SK-N-SH (cell line): ENCODE results near the gene ARHGAP25. TPM values are rescaled to one million over a fixed set of nuclear protein-coding genes. Genes with fewer than 3 reads are reported as not detected.

Experiments
- CTCF ChIA-PET: fragments of 300-600, 350-600 bp; formaldehyde crosslinking; extraction: SDS; loops from one replicate; lab custom pipeline; 2021; lab: Yijun Ruan, JAX
- POLR2A ChIA-PET: fragments of 350-600 bp; sonication (Branson Sonifier 250); formaldehyde crosslinking; extraction: SDS; loops from one replicate; lab custom pipeline; 2020; ENCODE audit warnings: antibody characterized with exemption, inconsistent platforms; lab: Yijun Ruan, JAX
- DNase-seq: peaks from one replicate; pipeline ENCODE4 v3.0.0; 2012
- H2AFZ ChIP-seq: fragments of 200-600 bp; sonication (generic); 2 replicates; pipeline ENCODE4 v1.8.1; 2016; ENCODE audit warnings: antibody characterized with exemption, mild to moderate bottlenecking, low read depth
- H3F3A ChIP-seq: fragments of 200-600 bp; sonication (generic); replicated peaks from 2 replicates; pipeline ENCODE3; 2016; ENCODE audit warnings: antibody characterized with exemption, mild to moderate bottlenecking; ENCODE audit not compliant: insufficient read depth
- H3K27ac ChIP-seq, 2 experiments: fragments of 200-500 bp in 1 of 2; fragments of 200-600 bp in 1 of 2; sonication (Bioruptor generic) in 1 of 2; sonication (generic), shearing (Covaris generic) in 1 of 2; 2 replicates each; pipeline versions ENCODE4 v1.5.1 to v1.6.1; 2014 to 2016; ENCODE audit warnings: low read depth in 2 of 2, inconsistent platforms in 1 of 2, low read length in 1 of 2, mild to moderate bottlenecking in 1 of 2, mixed read lengths in 1 of 2
- H3K27me3 ChIP-seq: fragments of 200-600 bp; sonication (generic), shearing (Covaris generic); 2 replicates; pipeline ENCODE4 v1.6.1; 2016; ENCODE audit warnings: mixed run types; ENCODE audit not compliant: insufficient read depth
- H3K36me3 ChIP-seq, 2 experiments: fragments of 200-500 bp in 1 of 2; fragments of 200-600 bp in 1 of 2; sonication (Bioruptor generic) in 1 of 2; sonication (generic) in 1 of 2; replicated peaks in 1 of 2; 2 replicates each; pipeline versions ENCODE3 to v1.5.1; 2014 to 2016; ENCODE audit warnings: low read length in 1 of 2, mild to moderate bottlenecking in 1 of 2; ENCODE audit not compliant: insufficient read depth in 2 of 2, control insufficient read depth in 1 of 2
- H3K4me1 ChIP-seq, 2 experiments: fragments of 200-500 bp in 1 of 2; fragments of 200-600 bp in 1 of 2; sonication (Bioruptor generic) in 1 of 2; sonication (generic), shearing (Covaris generic) in 1 of 2; 2 replicates each; pipeline versions ENCODE4 v1.5.1 to v1.6.1; 2014 to 2016; ENCODE audit warnings: low read depth in 1 of 2, low read length in 1 of 2, mixed run types in 1 of 2; ENCODE audit not compliant: insufficient read depth in 2 of 2, control insufficient read depth in 1 of 2
- H3K4me2 ChIP-seq: fragments of 200-600 bp; sonication (generic), shearing (Covaris generic); 2 replicates; pipeline ENCODE4 v1.6.1; 2017; ENCODE audit warnings: mixed run types
- H3K4me3 ChIP-seq, 2 experiments: fragments of 200-500 bp in 1 of 2; fragments of 200-600 bp in 1 of 2; sonication (Bioruptor generic) in 1 of 2; sonication (generic), shearing (Covaris generic) in 1 of 2; 2 replicates each; pipeline versions ENCODE4 v1.5.1 to v1.8.1; 2014 to 2016; ENCODE audit warnings: low read depth in 2 of 2, inconsistent platforms in 1 of 2, low read length in 1 of 2, mild to moderate bottlenecking in 1 of 2, mixed read lengths in 1 of 2, moderate library complexity in 1 of 2
- H3K79me2 ChIP-seq: fragments of 200-600 bp; sonication (generic); 2 replicates; pipeline ENCODE4 v1.8.1; 2017; ENCODE audit warnings: mild to moderate bottlenecking; ENCODE audit not compliant: insufficient read depth
- H3K9ac ChIP-seq: fragments of 200-600 bp; sonication (generic); 2 replicates; pipeline ENCODE4 v1.6.1; 2017; ENCODE audit warnings: mixed run types
- H3K9me2 ChIP-seq: fragments of 200-600 bp; sonication (generic); 2 replicates; pipeline ENCODE4 v1.6.1; 2017; ENCODE audit warnings: mixed run types
- H3K9me3 ChIP-seq: fragments of 200-600 bp; sonication (generic); 2 replicates; pipeline ENCODE4 v1.6.1; 2017; ENCODE audit warnings: mixed run types, mild to moderate bottlenecking, moderate library complexity
- H4K20me1 ChIP-seq: fragments of 200-600 bp; sonication (generic); 2 replicates; pipeline ENCODE4 v1.6.1; 2017; ENCODE audit warnings: mild to moderate bottlenecking, mixed run types; ENCODE audit not compliant: insufficient read depth
- CHD2 ChIP-seq: fragments of 150-350 bp; IDR thresholded peaks from 2 replicates; pipeline ENCODE4 v1.6.1; 2018; ENCODE audit warnings: low read length; ENCODE audit not compliant: partially characterized antibody
- CTCF ChIP-seq: fragments of 200-600 bp; sonication (generic); IDR thresholded peaks from 2 replicates; pipeline ENCODE4 v1.6.1; 2017; ENCODE audit warnings: antibody characterized with exemption, mild to moderate bottlenecking, moderate library complexity
- IRF3 ChIP-seq: fragments of 150-350 bp; IDR thresholded peaks from 2 replicates; pipeline ENCODE4 v1.6.1; 2016; ENCODE audit warnings: mild to moderate bottlenecking, low read depth, low read length
- NFIC ChIP-seq: IDR thresholded peaks from 2 replicates; pipeline ENCODE4 v1.4.0; 2012; ENCODE audit warnings: borderline replicate concordance
- REST ChIP-seq: IDR thresholded peaks from 2 replicates; pipeline ENCODE4 v1.6.1; 2012; ENCODE audit warnings: mild to moderate bottlenecking, low read depth, low read length, moderate library complexity
- RFX5 ChIP-seq: IDR thresholded peaks from 2 replicates; pipeline ENCODE4 v1.6.1; 2012; ENCODE audit warnings: mild to moderate bottlenecking, improper control_type of control experiment, low read length
- SIN3A ChIP-seq: IDR thresholded peaks from 2 replicates; pipeline ENCODE4 v1.6.1; 2012; ENCODE audit warnings: low read depth, mild to moderate bottlenecking, low read length, moderate library complexity, borderline replicate concordance
- YY1 ChIP-seq: IDR thresholded peaks from 2 replicates; pipeline ENCODE4 v1.4.0; 2012; ENCODE audit warnings: low read depth, mild to moderate bottlenecking
- WGBS: methylation state at CpG from one replicate; pipeline ENCODE4 v1.1.6; 2017; ENCODE audit warnings: low lambda C conversion rate; 5-methylcytosine and 5-hydroxymethylcytosine counted together
- polyA plus RNA-seq, 3 experiments: library from polyadenylated mRNA; depleted of rRNA; stranded (reverse); fragments of >200 nt; gene quantifications; 2 replicates each; pipeline ENCODE4 v1.2.3, GENCODE V29; 2012

The ARHGAP25 gene
- polyA plus RNA-seq, 1 of the 3 experiments (the other 2 are of a cell fraction): not detected

GRCh38 chr2:68857202-68857845 is 122.7 kb downstream of the ARHGAP25 start:
- Histone ChIP-seq H4K20me1 (no peaks in the 10 kb centered on the region), H3K9ac (no peak overlapping the region), H3K4me2 (no peak overlapping the region), H3K79me2 (no peaks in the 10 kb centered on the region), H2AFZ (no peak overlapping the region), H3K36me3 (no peaks in the 10 kb centered on the region), H3F3A (no peaks in the 10 kb centered on the region), H3K9me3 (no peaks in the 10 kb centered on the region), H3K4me3 (no peak overlapping the region), H3K27me3 (peaks cover 5% of the 10 kb centered on the region; the same call in 1 of the 2 replicates), H3K9me2 (no peaks in the 10 kb centered on the region), H3K27ac (no peak overlapping the region), H3K4me1 (peaks cover 0 to 5% of the 10 kb centered on the region in 2 experiments; a peak in 1 of 4 replicates)
- ChIA-PET CTCF (interaction anchor here (0.9 to 2.1 kb wide), 3 partner anchors 10 to 53 kb away, joined by 3 to 7 read pairs (median 5); no protein-coding TSS in a partner anchor), POLR2A (no interaction called here)
- no peak for DNase-seq
- no peak for TF ChIP-seq YY1
- no peak for TF ChIP-seq CHD2
- TF ChIP-seq CTCF: no peak
- no peak for TF ChIP-seq RFX5
- 41% methylated on average over 3 of the region's 3 CpGs for WGBS

DNA sequence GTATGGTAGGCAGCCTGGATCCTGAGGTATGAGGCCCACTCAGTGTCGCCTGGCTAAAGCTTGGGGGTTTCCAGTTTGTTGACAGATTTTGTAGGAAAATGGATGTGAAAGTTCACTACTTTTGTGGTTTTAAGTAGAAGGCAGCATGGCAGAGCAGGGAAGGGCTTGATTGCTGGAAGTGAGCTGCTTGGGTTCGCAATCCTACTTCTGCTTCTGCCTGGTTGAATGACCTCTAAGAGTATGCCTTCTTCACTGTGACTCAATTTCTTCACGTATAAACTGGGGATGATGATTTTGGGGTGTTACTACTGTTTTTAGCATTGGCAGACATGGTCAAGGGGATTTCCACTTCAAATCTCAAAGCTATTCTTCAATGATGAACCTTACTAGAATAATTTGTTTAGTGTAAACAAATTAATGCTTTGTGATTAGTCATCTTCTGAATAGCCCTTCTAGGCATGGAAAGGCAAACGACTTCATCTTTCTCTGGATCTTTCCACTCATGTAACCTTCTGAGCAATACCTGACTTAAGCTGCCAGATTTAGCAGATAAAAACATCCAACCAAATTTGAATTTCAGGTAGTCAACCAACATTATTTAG is 123.3 kb downstream of the ARHGAP25 start:
- POLR2A ChIA-PET: no interaction called here
- Histone ChIP-seq H3K9ac (no peak overlapping the region), H3K27ac (no peak overlapping the region), H3K9me3 (no peaks in the 10 kb centered on the region), H3K9me2 (no peaks in the 10 kb centered on the region), H2AFZ (no peak overlapping the region), H3F3A (no peaks in the 10 kb centered on the region), H3K4me2 (no peak overlapping the region), H4K20me1 (no peaks in the 10 kb centered on the region), H3K27me3 (peaks cover 5% of the 10 kb centered on the region; the same call in 1 of the 2 replicates)
- TF ChIP-seq REST: no peak
- no peak for TF ChIP-seq SIN3A
- no peak for TF ChIP-seq IRF3
- no peak for TF ChIP-seq NFIC
- TF ChIP-seq YY1: no peak
- TF ChIP-seq, all 33 proteins: peak for 0
- H3K4me1 ChIP-seq: peaks cover 0 to 5% of the 10 kb centered on the region in 2 experiments; a peak in 1 of 4 replicates
- no peaks in the 10 kb centered on the region for H3K36me3 ChIP-seq
- 42% methylated on average over 4 of the region's 4 CpGs for WGBS
- H3K79me2 ChIP-seq: no peaks in the 10 kb centered on the region
- H3K4me3 ChIP-seq: no peak overlapping the region
- CTCF ChIA-PET: interaction anchor here (0.9 to 2.1 kb wide), 3 partner anchors 9 to 52 kb away, joined by 3 to 7 read pairs (median 5); no protein-coding TSS in a partner anchor
- DNase-seq: no peak
